Gastroesophageal sphincter (tissue), 4 donors: Measurements from ENCODE around the gene ADPRHL1. TPM values are rescaled to one million over a fixed set of nuclear protein-coding genes. Genes with fewer than 3 reads are reported as not detected.

ENCODE experiments used
- ATAC-seq: fragments of 150-250 bp; one replicate; pipeline ENCODE4 v1.9.1; 2016; ENCODE audit warnings: mild to moderate bottlenecking, moderate library complexity
- H3K27ac ChIP-seq, 4 donors: fragments of 200-600 bp; sonication (generic) in 3 of 4; 1 replicate in 3 of 4; 2 replicates in 1 of 4; pipeline ENCODE4 v1.5.1; 2016 to 2019
- H3K27me3 ChIP-seq: fragments of 200-600 bp; sonication (generic); one replicate; pipeline ENCODE4 v1.5.1; 2019
- H3K36me3 ChIP-seq, 2 donors: fragments of 200-600 bp; sonication (generic); one replicate each; pipeline ENCODE4 v1.5.1; 2019; ENCODE audit warnings: control low read depth in 1 of 2
- H3K4me1 ChIP-seq, 3 donors: fragments of 200-600 bp; sonication (generic); 1 replicate in 2 of 3; 2 replicates in 1 of 3; pipeline ENCODE4 v1.5.1; 2016 to 2019; ENCODE audit warnings: control low read depth in 2 of 3
- H3K4me3 ChIP-seq, 2 donors: fragments of 200-600 bp; sonication (generic); one replicate each; pipeline ENCODE4 v1.5.1; 2019; ENCODE audit warnings: mild to moderate bottlenecking in 1 of 2, moderate library complexity in 1 of 2
- H3K9me3 ChIP-seq, 3 donors: fragments of 200-600 bp; sonication (generic); one replicate each; pipeline ENCODE4 v1.5.1; 2017 to 2019; ENCODE audit warnings: control low read depth in 2 of 3
- EP300 ChIP-seq: sonication (generic); formaldehyde crosslinking; IDR thresholded peaks from one replicate; pipeline ENCODE4 v1.6.1; 2017; ENCODE audit warnings: antibody characterized with exemption, mild to moderate bottlenecking
- POLR2A ChIP-seq, 2 donors: fragments of 450-650 bp; IDR thresholded peaks; one replicate each; pipeline ENCODE4 v1.6.1; 2017; ENCODE audit warnings: antibody characterized with exemption in 2 of 2, mild to moderate bottlenecking in 2 of 2, moderate library complexity in 1 of 2
- POLR2AphosphoS5 ChIP-seq: sonication (generic); formaldehyde crosslinking; IDR thresholded peaks from one replicate; pipeline ENCODE4 v1.6.1; 2017; ENCODE audit warnings: antibody characterized with exemption
- WGBS, 2 donors: methylation state at CpG; one replicate each; pipeline ENCODE4 v1.1.5; 2018; ENCODE audit warnings: low coverage in 1 of 2; 5-methylcytosine and 5-hydroxymethylcytosine counted together
- total RNA-seq, 4 donors: library from RNA; depleted of rRNA; stranded (reverse); fragments of >200 nt; gene quantifications; one replicate each; pipeline ENCODE4 v1.1.0, GENCODE V29; 2016
- TF ChIP-seq, protein P1 (sequence below), 4 experiments: fragments of 200-600 bp in 2 of 4; fragments of 450-650 bp in 2 of 4; sonication (generic) in 1 of 4; IDR thresholded peaks; one replicate each; pipeline ENCODE4 v1.5.1; 2017 to 2019; ENCODE audit warnings: antibody characterized with exemption in 4 of 4, mild to moderate bottlenecking in 2 of 4, moderate library complexity in 2 of 4

The ADPRHL1 gene
- total RNA-seq, 4 donors from 2014 or later = 4.7 to 33.8 (median 8.9) TPM

DNA sequence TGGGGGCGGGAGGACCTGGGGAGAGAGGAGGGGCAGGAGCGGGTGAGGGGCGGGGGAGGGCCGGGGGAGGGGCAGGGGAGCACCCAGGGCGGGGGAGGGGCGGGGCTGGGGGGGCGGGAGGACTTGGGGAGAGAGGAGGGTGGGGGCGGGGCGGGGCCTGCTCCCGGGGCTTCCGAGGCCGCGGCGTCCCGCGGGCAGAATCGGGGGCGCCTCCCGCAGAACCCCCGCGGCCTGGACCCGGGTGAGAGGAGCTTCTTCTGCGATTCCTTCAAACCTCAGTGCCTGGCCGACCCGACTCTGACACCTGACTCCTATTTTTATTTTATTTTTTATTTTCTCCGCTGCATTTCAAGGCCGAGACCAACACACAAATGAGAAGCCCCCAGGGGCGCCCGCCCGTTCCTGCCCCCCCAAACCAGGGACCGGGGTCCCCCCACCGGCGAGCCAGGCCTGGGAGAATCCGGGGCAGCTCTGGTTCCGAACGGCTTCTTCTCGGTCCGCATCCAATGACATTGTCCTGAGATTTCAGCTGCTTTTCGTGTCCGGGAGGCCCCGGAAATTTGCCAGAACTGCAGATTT, 88.9 kb downstream of the ADPRHL1 start:
- ATAC-seq = peak; percentile 22
- Histone ChIP-seq H3K4me1 (peaks cover 0 to 32% (median 3%) of the 10 kb centered on the region in 3 donors), H3K27ac (peak overlapping the region; percentile 61 to 84 (median 74)), H3K36me3 (no peaks in the 10 kb centered on the region), H3K27me3 (no peaks in the 10 kb centered on the region), H3K4me3 (peak overlapping the region; percentile 44 to 77), H3K9me3 (no peaks in the 10 kb centered on the region)
- TF ChIP-seq POLR2A (IDR thresholded peaks at IDR 0.05) = peak in 1 of 2 donors; percentile 45
- TF ChIP-seq, protein P1, sequence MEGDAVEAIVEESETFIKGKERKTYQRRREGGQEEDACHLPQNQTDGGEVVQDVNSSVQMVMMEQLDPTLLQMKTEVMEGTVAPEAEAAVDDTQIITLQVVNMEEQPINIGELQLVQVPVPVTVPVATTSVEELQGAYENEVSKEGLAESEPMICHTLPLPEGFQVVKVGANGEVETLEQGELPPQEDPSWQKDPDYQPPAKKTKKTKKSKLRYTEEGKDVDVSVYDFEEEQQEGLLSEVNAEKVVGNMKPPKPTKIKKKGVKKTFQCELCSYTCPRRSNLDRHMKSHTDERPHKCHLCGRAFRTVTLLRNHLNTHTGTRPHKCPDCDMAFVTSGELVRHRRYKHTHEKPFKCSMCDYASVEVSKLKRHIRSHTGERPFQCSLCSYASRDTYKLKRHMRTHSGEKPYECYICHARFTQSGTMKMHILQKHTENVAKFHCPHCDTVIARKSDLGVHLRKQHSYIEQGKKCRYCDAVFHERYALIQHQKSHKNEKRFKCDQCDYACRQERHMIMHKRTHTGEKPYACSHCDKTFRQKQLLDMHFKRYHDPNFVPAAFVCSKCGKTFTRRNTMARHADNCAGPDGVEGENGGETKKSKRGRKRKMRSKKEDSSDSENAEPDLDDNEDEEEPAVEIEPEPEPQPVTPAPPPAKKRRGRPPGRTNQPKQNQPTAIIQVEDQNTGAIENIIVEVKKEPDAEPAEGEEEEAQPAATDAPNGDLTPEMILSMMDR (IDR thresholded peaks at IDR 0.05) = no peak
- no peak for TF ChIP-seq EP300
- TF ChIP-seq POLR2AphosphoS5 = peak; percentile 20
- WGBS, 2 donors = 5% methylated on average over 4 of the region's 41 CpGs

DNA sequence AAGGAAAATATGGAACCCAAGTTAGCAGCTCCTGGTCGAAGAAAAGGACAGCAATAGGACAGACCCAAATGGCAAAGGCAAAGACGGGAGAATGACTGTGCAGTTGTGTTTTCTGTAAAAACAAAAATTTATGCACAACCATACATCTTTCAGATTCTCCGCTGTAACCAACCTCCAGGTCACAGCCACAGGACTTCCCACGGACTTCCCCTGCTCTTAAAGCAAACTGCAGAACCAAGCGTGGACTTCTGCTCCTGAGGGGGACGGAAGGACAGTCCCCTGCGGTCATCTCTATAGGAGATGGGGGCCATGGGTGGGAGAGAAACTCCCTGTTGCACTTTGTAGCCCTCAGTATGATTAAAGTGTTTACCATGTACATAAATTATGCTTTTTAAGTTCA, 91.9 kb downstream of the ADPRHL1 start:
- no peak for ATAC-seq
- H3K36me3 ChIP-seq = no peaks in the 10 kb centered on the region
- TF ChIP-seq, protein P1 (IDR thresholded peaks at IDR 0.05) = no peak
- TF ChIP-seq EP300 = no peak
- H3K9me3 ChIP-seq = no peaks in the 10 kb centered on the region
- H3K4me3 ChIP-seq = no peak overlapping the region
- no peaks in the 10 kb centered on the region for H3K27me3 ChIP-seq
- H3K27ac ChIP-seq = no peak overlapping the region
- WGBS, 2 donors = 71 to 80% methylated on average over 3 to 7 of the region's 7 CpGs
- H3K4me1 ChIP-seq = peaks cover 0 to 32% (median 3%) of the 10 kb centered on the region in 3 donors

DNA sequence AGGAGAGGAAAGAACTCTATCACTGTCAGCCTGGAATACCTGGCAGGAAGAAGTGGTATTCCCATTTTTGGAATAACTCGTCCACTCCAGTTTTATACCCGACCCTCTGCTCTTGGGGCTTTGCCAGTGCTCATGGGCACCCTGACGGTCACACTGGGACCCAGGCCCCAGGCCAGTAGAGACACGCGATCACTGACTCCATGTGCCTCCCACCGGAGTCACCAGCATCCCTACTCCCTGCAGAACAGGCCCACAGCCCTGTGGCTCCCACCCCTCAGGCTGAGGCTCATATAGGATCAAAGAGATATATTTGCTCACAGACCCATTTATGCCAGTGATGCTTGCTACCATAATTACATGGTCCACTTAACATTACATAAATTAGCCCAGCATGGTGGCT, 92.8 kb downstream of the ADPRHL1 start:
- TF ChIP-seq EP300 (no peak), POLR2A (IDR thresholded peaks at IDR 0.05) (no peak), POLR2AphosphoS5 (no peak)
- TF ChIP-seq, protein P1 (IDR thresholded peaks at IDR 0.05) = no peak
- peaks cover 0 to 29% (median 3%) of the 10 kb centered on the region in 3 donors for H3K4me1 ChIP-seq
- no peaks in the 10 kb centered on the region for H3K9me3 ChIP-seq
- WGBS, 2 donors = 72 to 90% methylated on average over 3 to 6 of the region's 6 CpGs
- no peaks in the 10 kb centered on the region for H3K36me3 ChIP-seq
- H3K27me3 ChIP-seq = no peaks in the 10 kb centered on the region
- no peak overlapping the region for H3K4me3 ChIP-seq
- H3K27ac ChIP-seq = no peak overlapping the region
- no peak for ATAC-seq

- Histone ChIP-seq H3K36me3 (peaks cover 0 to 8% of the 10 kb centered on the region in 2 donors), H3K27ac (no peak overlapping the region), H3K4me3 (no peak overlapping the region), H3K9me3 (no peaks in the 10 kb centered on the region), H3K4me1 (peaks cover 0 to 20% (median 3%) of the 10 kb centered on the region in 3 donors), H3K27me3 (no peaks in the 10 kb centered on the region)
- TF ChIP-seq POLR2A (IDR thresholded peaks at IDR 0.05) (no peak), POLR2AphosphoS5 (no peak), EP300 (no peak)
- TF ChIP-seq, protein P1 (IDR thresholded peaks at IDR 0.05) = no peak
- ATAC-seq = no peak
- 83% methylated on average over 2 to 10 of the region's 11 CpGs for WGBS, 2 donors
These were observed 93.7 kb downstream of the ADPRHL1 start for GRCh38 chr13:113359571-113359970.

DNA sequence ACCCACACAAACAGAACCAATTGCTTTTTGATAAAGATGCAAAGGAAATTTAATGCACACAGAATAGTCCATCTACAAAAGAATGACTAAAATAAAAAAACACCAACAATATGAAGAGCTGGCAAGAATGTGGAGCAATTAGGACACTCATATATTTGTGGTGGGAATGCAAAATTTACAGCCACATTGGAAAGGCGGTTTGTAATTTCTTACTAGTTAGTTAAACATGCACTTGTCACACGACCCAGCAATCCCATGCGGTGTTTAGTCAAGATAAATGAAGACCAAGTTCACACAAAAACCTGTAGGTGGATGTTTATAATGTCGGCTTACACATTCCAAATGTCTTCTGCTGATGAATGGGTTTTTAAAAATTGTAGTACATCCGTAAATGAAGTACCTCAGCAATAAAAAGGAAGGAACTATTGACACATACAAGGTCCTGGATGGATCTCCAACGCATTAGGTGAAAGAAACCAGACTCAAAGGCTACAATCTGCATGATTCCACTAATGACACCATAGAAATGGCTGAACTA, 94.6 kb downstream of the ADPRHL1 start:
- no peaks in the 10 kb centered on the region for H3K9me3 ChIP-seq
- TF ChIP-seq POLR2A (IDR thresholded peaks at IDR 0.05) (no peak), POLR2AphosphoS5 (no peak), EP300 (no peak)
- TF ChIP-seq, protein P1 (IDR thresholded peaks at IDR 0.05) = no peak
- H3K4me1 ChIP-seq = peaks cover 0 to 16% (median 3%) of the 10 kb centered on the region in 3 donors
- no peak for ATAC-seq
- H3K4me3 ChIP-seq = no peak overlapping the region
- WGBS, 2 donors = 16 to 30% methylated on average over 5 to 6 of the region's 6 CpGs
- peaks cover 0 to 14% of the 10 kb centered on the region in 2 donors for H3K36me3 ChIP-seq
- no peak overlapping the region for H3K27ac ChIP-seq
- no peaks in the 10 kb centered on the region for H3K27me3 ChIP-seq
